HG03064 (cell line): ENCODE results near the gene NCSTN.
"Not testable (repeated sequence)": the region's sequence is repeated elsewhere in the genome, so short reads cannot be mapped to it uniquely, and the experiment has no call there.

Source experiments
- ATAC-seq: cut with Tn5 transposase; IDR thresholded peaks from one replicate; pipeline ENCODE4 v1.9.1; 2021; ENCODE audit warnings: low read depth; ENCODE audit not compliant: unreplicated experiment

The NCSTN gene

GRCh38 chr1:160369087-160369486 lies 25.9 kb downstream of the NCSTN start:
- no peak for ATAC-seq

GRCh38 chr1:160370561-160371345 lies 27.6 kb downstream of the NCSTN start:
- no peak for ATAC-seq

- ATAC-seq = no peak
These were observed 28.1 kb downstream of the NCSTN start for GRCh38 chr1:160371346-160371631.

- ATAC-seq = no peak
These were observed 28.6 kb downstream of the NCSTN start for GRCh38 chr1:160371756-160372155.

GRCh38 chr1:160373696-160374095 lies 30.5 kb downstream of the NCSTN start:
- ATAC-seq = no peak

- no peak for ATAC-seq
These were observed 31.3 kb downstream of the NCSTN start for GRCh38 chr1:160374306-160375110.

GRCh38 chr1:160375788-160376524 lies 32.8 kb downstream of the NCSTN start:
- no peak for ATAC-seq

- ATAC-seq = peak; percentile 61
These were observed 33.4 kb downstream of the NCSTN start for GRCh38 chr1:160376525-160377131.

GRCh38 chr1:160377585-160378206 lies 34.5 kb downstream of the NCSTN start:
- no peak for ATAC-seq

- ATAC-seq = not testable (repeated sequence)
These were observed 41.6 kb downstream of the NCSTN start for GRCh38 chr1:160384812-160385211.

- ATAC-seq = not testable (repeated sequence)
These were observed 45.2 kb downstream of the NCSTN start for GRCh38 chr1:160388406-160388805.

- ATAC-seq = no peak
These were observed 51.5 kb downstream of the NCSTN start for GRCh38 chr1:160394673-160395072.

- ATAC-seq = no peak
These were observed 54.5 kb downstream of the NCSTN start for GRCh38 chr1:160397651-160398050.

GRCh38 chr1:160398823-160399222 lies 55.6 kb downstream of the NCSTN start:
- no peak for ATAC-seq

GRCh38 chr1:160399544-160400222 lies 56.5 kb downstream of the NCSTN start:
- ATAC-seq = no peak

GRCh38 chr1:160400223-160400645 lies 57.1 kb downstream of the NCSTN start, which contains the start of gene VANGL2:
VANGL2 (plus strand) TSS chr1:160400564; CDS start chr1:160415838, 15,274 bp downstream.
- no peak for ATAC-seq

GRCh38 chr1:160400646-160401486 lies 57.7 kb downstream of the NCSTN start:
- no peak for ATAC-seq

GRCh38 chr1:160401487-160401805 lies 58.3 kb downstream of the NCSTN start:
- ATAC-seq = no peak
